ENCODE measurements around the gene RSPH3. TPM values are rescaled to one million over a fixed set of nuclear protein-coding genes. Genes with fewer than 3 reads are reported as not detected.
"Not testable (repeated sequence)": the region's sequence is repeated elsewhere in the genome, so short reads cannot be mapped to it uniquely, and the experiment has no call there.

Gene RSPH3, protein sequence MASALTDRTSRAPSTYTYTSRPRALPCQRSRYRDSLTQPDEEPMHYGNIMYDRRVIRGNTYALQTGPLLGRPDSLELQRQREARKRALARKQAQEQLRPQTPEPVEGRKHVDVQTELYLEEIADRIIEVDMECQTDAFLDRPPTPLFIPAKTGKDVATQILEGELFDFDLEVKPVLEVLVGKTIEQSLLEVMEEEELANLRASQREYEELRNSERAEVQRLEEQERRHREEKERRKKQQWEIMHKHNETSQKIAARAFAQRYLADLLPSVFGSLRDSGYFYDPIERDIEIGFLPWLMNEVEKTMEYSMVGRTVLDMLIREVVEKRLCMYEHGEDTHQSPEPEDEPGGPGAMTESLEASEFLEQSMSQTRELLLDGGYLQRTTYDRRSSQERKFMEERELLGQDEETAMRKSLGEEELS
- total RNA-seq: 10 to 100 TPM; 17.6 to 20.0 TPM
- long read RNA-seq, full-length matches to known transcripts: 7 of 22 reads
- long read RNA-seq, partial matches to known transcripts: 5 of 22 reads
- long read RNA-seq, other reads (novel, unspliced or antisense): 10 of 22 reads

DNA sequence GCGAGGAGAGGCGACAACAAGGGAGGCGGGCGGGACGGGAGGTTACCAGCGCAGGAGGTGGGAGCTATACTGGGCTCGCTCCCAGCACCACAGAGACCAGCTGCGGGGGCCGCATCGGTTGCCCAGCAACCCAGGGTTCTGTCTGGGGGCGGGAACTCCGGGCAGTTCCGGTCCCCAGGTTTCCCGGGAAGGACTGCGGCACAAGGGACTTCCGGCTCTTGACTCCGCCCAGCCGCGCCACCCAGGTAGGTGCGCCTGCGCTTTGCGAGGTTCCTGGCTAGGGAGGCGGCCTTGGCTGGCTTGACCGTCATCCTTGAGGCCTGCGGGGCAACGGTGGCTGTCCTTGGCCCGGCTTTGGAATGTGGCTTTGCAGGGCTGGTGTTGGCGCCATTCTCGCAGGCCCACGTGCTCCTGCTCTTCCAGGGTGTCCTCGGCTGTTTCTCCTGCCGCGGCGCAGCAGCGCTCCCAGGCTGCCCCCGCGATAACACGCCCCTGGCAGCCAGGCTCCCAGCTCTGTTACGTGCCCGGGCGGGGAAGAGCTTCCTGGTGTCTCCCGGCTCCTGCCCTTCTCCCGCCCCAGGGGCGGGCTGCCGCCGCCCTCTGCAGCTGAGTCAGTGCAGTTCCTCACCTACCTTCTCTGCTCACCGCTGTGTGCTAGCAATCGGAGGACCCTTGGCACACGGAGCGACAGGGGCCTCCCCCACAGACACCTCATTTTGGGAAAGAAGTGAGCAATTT is at the start of gene RSPH3:
RSPH3 (minus strand) TSS at position 537 of the 738 bp plus-strand sequence. CDS start 652 bp downstream, outside the sequence.
- ATAC-seq: peak; percentile 89
- peak; percentile 95 to 96 for DNase-seq
- intact Hi-C loops (cut with DNase I, micrococcal nuclease): loop anchor here in 1 of 2 donors (10.0 kb wide), 1 partner anchor 135 kb away; no protein-coding TSS in a partner anchor

DNA sequence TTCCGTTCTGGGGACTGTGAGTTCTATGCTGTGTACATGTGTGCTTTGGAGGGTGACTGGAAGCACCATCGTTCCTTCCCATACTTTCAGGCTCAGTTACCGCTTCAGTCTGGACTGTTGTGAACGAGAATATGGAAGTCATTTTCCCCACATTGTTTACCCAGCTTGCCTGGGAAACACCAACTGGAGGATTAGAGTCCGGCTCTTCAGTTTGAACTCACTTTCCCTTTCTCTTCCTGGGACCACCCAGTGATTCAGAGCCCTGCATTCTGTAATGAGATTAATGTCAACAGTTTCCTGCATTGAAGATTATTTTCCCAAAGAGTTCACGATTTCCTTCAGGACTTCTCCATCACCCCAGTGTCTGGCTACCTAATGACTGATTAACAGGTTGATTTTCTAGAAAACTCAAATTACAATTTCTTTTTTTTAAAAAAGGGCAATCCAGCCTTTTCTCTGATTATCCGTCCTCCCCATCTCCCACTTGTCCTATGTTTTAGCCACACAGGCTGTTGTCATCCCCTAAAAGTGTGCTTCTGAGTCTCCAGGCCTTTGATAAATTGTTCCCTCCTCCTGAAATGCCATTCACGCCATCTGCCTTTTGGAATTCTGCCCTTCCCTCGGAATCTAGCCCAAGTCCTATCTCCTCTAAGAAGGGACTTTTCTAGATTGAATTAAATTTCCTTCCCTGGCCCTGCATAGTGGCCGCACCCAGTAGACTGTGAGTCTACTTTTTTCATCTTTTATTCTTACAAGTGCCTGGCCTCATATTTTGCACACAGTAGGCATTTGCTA is 48.1 kb upstream of the RSPH3 start:
- ATAC-seq (no peak), DNase-seq (no peak)
- intact Hi-C loops (cut with DNase I, micrococcal nuclease): loop anchor here (10.0 kb wide), 1 partner anchor 57 kb away; no protein-coding TSS in a partner anchor

DNA sequence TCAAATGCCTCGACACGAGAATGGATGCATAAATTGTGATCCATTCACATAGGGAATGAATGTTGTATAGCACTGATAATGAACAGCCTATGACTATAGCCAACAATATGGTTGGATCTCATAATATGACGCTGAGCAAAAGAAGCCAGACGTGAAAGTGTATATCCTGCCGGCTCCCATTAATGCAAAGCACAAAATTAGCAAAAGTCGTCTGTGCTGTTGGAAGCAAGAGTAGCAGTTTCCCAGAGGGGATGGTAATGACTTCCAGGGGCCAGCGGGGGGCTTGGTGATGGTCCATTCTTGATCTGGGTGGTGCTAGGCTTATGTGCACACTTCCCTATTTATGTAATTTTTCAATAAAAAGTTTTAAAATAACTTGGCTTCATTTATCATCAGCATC is 45.8 kb upstream of the RSPH3 start:
- no peak for ATAC-seq
- DNase-seq: no peak
- intact Hi-C loops (cut with DNase I, micrococcal nuclease): loop anchor here (10.0 kb wide), 1 partner anchor 59 kb away; no protein-coding TSS in a partner anchor

DNA sequence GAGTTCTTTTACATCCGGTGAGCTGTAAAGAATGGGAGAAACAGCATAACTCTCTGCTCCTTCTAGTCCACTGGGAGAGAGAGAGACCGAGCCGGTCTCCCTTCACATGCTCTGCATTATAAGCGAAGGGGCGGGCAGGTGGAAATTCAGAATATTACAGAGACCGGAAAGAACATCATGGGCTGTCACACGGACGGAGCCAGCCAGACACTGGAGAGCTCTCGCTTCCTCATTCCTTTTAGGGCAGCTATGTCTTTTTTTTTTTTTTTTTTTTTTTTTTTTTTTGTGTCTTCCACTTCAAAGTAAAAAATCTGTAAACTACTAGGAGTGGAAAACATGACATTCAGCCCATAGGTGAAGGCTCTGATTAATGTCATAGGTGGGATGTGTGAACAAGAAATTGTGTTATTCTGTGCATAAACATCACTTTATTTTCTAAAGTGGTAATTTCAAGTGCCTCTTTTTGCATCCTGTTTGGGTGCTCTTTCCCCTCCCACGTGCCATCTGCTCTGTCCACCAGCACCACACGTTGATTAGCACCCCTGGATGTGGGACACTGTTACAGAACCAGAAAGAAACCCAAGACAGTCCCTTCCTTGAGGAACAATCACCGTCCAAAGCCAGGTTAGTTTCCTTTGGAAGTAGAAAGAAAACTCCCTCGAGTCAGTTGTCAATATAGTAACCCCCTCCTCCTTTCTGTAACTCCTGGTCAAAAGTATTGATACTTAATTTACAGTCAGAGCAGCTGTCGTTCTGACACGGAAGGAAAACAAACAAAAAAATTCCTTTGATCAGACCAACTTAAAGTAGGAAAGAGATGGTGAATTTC is 45.1 kb upstream of the RSPH3 start, which contains the start of gene TAGAP:
TAGAP (minus strand) TSS at position 93 of the 829 bp plus-strand sequence. CDS start 845 bp downstream, outside the sequence.
- intact Hi-C loops (cut with DNase I, micrococcal nuclease): loop anchor here (5.0 to 10.0 kb wide), 2 partner anchors 60 to 92 kb away; no protein-coding TSS in a partner anchor
- ATAC-seq: peak; percentile 71
- DNase-seq: peak; percentile 75 to 78

DNA sequence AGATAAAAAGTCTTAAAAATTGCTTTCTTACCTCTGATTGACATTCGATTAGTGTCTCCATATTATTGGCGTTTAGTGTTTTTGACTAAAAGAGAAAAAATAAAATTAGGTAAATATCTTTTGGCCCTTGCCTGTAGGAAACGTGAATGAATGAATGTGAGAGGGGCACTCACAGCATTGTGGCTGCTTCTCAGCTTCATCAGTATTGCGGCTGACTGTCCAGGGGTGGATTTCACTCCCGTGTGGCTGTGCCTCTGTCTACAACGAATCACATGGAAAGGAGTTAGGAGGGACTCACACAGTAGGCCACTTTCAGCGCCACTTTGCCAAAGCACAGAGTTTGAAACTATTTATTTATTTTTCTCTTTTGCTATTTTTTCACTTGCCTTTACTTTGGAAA is 43.9 kb upstream of the RSPH3 start:
- DNase-seq (no peak), ATAC-seq (no peak)
- intact Hi-C loops (cut with DNase I, micrococcal nuclease): loop anchor here (5.0 to 10.0 kb wide), 2 partner anchors 61 to 93 kb away; no protein-coding TSS in a partner anchor

DNA sequence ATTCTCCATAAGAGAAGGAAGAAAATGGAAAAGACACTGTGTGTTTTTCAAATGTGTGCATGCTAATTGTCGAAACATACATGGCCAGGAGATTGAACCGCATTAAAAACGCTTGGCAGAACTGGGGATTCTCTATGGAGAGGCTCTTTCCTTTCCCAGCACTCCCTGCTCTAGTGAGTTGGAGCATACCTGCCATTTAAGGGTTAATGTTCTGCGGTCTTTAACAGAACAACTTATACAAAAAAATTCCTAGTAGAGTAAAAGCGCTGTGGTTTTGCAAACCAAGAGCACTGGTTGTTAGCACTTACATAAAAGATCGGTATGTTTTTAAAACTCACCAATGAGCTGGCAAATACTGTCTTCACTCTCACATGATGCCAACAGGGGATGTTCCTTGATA is 43.2 kb upstream of the RSPH3 start:
- ATAC-seq (no peak), DNase-seq (no peak)
- intact Hi-C loops (cut with DNase I, micrococcal nuclease): loop anchor here (5.0 to 10.0 kb wide), 2 partner anchors 62 to 94 kb away; no protein-coding TSS in a partner anchor

DNA sequence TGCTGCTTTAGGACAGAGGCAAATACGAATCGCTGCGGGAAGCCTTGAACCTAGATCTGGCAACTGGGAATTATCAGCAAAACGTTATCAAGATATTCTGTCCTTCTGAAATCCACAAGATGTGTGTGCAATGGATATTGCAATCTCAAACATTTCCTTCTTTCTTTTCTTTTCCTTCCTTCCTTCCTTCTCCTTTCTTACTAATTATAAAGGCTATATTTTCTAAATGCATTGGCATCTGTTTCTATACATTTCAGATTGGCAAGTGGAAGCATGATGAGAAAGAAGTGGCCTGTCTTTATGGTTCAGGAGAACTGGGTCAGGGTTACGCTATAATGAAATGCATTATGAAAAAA is 42.8 kb upstream of the RSPH3 start:
- DNase-seq: no peak
- intact Hi-C loops (cut with DNase I, micrococcal nuclease): loop anchor here (5.0 to 10.0 kb wide), 2 partner anchors 62 to 94 kb away; no protein-coding TSS in a partner anchor
- no peak for ATAC-seq

DNA sequence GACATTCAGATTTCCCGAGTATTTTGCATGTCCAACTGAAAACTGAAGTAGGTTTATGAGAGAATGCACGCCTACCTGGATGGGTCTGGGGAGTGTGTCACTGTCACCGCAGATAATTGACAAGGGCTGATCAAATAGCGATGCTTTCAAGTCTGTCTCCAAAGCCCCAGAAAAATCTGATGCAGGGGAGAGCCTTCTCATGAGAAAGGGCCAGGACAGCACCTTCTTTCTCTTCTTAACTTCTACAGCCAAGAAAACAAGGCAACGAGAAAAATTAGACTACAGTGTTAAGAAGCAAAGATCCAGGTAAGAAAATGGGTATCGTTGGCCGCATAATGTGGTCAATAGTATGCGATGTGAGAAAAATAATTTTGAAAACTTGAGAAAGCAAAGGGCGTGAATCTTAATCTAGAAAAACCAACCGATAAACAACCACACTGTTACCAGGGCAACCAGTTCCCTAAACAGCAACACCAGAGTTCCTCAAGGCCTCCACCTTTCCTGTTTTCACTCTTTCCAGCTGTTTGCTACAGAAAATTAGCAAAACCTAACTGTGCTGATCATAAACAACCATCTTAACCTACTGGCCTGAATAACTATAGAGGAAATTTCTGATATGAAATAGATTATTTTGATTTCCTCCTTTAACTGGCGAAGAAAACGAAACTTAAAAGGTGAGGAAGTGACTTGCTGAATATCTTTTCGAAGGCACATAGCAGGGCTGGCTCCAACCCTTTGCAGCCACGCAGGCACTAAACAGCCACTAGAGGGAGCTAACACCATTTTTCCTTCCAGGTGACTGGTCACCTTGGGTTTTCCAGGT is 42.2 kb upstream of the RSPH3 start:
- intact Hi-C loops (cut with DNase I, micrococcal nuclease): loop anchor here (5.0 to 10.0 kb wide), 2 partner anchors 63 to 95 kb away; no protein-coding TSS in a partner anchor
- DNase-seq (peak; percentile 70 to 76), ATAC-seq (peak; percentile 94)

DNA sequence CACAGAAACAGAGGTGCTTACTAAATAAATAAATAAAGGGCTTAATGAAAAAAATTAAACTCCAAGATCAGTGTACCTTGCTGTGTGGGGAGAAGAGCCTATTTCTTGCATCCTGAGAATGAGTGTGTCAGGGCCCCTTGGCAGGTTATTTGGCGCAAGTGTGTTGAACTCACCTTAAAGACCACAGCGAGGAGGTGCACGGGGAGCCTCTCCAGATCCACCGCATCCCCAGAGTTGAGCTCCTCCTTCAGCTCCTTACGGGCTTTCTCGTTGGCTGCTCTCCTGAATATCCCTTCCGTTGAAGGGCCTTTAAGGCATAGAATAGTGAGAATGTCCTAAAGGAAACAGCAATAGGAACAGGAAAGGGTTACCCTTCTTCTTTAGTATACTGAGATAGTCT is 41.2 kb upstream of the RSPH3 start:
- intact Hi-C loops (cut with DNase I, micrococcal nuclease): loop anchor here (5.0 to 10.0 kb wide), 2 partner anchors 64 to 96 kb away; no protein-coding TSS in a partner anchor
- DNase-seq (no peak), ATAC-seq (no peak)

DNA sequence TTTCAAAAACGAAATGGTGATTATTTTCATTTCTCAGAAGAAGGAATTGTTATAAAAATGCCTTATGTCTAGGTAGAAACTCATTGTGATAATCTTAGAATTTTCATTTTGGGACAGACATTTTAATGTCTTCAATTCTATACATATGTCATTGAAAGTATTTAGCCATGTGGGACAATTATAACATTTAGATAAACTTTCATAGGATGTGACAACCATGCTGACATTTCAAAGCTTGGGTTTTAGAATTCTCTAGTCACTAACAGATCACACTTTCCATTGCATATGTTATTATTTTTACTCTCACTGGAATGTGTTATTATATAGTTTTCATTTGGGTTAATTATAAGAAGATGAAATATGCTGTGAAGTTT is 39.9 kb upstream of the RSPH3 start:
- no peak for ATAC-seq
- no peak for DNase-seq
- intact Hi-C loops (cut with DNase I, micrococcal nuclease): loop anchor here (5.0 to 10.0 kb wide), 2 partner anchors 65 to 97 kb away; no protein-coding TSS in a partner anchor

DNA sequence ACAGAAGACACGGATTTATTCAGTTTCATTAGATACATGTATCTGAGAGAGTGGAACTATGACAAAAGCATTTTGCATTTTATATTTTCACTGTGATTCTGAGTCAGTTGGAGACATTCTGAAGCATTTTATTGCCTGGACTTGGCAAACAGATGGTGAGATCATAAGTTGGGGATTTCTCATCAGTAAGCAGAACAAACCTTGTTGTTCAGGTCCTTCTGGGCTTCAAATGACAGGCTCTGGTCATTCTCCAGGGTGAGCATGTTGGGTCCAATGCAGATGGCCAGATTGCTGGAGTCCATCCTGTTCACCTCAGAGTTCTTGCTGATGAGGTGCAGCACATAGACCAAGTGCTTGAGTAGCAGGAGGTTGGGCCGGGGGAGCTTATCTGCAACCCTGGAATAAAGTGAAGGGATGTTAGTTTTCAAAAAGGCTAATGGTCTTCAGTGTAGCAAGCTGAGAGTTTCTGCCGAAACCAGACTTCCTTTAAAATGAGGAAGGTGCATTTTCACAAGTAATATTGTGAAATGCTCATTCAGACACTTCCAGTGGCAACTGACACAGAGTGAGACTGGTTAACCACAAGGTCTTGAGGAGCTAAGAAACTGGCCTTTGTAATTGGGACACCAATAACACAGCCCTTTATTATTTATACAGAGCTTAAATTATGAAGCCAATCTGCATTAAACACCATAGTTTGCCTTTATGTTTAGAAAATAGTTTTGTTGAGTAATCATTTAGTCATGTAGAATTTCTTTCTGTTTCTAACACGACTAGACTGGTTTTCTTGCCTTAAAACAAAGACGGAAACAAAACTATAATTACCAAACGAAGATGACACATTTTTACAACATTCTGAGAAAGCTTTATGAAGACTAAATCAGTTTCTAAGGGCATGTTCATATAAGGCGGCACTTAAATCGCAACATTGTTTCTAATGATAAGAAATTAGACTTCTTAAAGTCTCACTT is 39.2 kb upstream of the RSPH3 start:
- DNase-seq: no peak
- peak; percentile 26 for ATAC-seq
- intact Hi-C loops (cut with DNase I, micrococcal nuclease): no loop called here

DNA sequence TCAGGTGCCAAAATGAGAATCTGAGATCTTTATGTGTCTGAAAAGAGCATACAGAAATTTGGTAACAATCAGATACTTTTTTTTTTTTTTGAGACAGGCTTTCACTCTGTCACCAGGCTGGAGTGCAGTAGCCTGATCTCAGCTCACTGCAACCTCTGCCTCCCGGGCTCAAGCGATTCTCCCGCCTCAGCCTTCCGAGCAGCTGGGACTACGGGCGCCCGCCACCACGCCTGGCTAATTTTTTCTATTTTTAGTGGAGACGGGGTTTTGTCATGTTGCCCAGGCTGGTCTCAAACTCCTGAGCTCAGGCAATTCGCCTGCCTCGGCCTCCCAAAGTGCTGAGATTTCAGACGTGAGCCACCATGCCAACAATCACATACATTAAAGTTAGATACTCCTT is 38.3 kb upstream of the RSPH3 start:
- DNase-seq; ATAC-seq; intact Hi-C loops (cut with DNase I, micrococcal nuclease): not testable (repeated sequence)

DNA sequence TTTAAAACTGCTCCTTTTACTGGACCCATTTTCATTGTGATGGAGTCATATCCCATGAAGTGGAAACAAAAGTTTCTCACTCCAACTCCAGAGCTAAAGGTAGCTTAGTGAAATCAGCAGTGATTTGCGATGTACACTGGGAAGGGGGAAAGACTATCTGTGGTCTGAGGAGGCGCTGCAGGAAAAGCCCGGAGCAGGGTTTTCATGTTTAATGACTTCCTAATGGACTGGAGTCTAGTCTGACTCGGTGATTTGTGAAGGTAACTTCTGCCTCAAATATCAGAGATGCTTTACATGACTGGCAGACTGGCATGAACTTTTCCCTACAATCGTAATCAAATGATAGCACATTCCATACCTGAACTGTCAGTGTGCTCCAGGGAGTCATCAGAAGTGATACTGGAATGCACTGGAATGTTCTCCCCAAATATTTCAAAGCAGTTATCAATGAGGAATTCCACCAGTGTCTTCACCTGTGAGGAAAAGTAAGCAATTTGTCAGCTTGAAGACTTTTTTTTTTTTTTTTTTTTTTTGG is 37.8 kb upstream of the RSPH3 start:
- intact Hi-C loops (cut with DNase I, micrococcal nuclease): no loop called here
- ATAC-seq: no peak
- no peak for DNase-seq

DNA sequence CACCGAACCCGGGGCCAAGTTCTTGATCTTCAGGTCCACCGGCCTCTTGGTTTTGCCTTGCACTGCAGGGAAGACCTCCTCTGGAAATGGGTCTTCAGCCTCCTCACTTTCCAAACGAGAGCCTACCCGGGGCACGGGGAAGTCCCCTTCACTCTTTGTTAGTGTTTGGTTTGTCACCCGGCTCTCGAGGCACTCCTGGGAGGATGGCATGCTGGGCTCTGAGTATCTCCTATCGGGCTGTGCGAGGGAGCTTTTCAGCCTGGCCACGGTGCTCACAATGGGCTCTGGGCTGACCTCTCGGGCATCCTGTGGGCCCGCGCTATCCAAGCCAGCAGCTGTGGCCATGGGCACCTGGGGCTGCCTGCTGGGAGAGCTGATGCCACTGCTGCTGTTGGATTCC is 36.7 kb upstream of the RSPH3 start:
- no peak for DNase-seq
- ATAC-seq: no peak
- intact Hi-C loops (cut with DNase I, micrococcal nuclease): no loop called here

DNA sequence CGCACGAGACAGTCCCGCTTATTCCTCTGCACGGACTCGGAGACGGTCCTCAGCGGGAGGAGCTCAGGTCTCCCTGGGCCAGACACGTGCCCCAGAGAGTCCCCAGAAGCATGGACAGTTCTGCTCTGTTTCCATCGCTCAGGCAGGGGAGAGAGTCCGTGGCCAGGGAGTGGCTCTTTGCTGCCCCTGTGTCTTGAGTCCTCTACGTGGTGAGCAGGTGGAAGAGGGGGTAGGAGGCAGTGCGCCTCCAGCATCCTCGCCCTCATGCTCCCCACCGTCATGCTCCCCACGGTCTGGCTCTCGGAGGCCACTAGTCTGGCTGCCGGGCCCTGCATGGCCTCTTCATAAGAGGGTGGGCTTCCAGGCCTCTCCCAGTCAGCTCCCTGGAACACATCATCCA is 35.9 kb upstream of the RSPH3 start:
- ATAC-seq: no peak
- no peak for DNase-seq
- intact Hi-C loops (cut with DNase I, micrococcal nuclease): no loop called here

Measured in left colon (tissue), 2 donors.